ENCODE measurements around the gene ZKSCAN1.

Gene ZKSCAN1

GRCh38 chr7:100085515-100085914 is 70.1 kb downstream of the ZKSCAN1 start:
- ChIA-PET POLR2A (no interaction called here), CTCF (interaction anchor here (1.1 to 8.4 kb wide), 3 partner anchors 15 to 106 kb away, joined by 4 to 105 read pairs (median 6); no protein-coding TSS in a partner anchor)
- DNase-seq (ENCODE audit: low read depth, low spot score): no peak
- TF ChIP-seq CTCF (IDR thresholded peaks at IDR 0.05; ENCODE audit: insufficient read depth, low read length, missing control alignments): no peak
- H3K4me3 ChIP-seq (ENCODE audit: low read depth, low read length): no peak overlapping the region

DNA sequence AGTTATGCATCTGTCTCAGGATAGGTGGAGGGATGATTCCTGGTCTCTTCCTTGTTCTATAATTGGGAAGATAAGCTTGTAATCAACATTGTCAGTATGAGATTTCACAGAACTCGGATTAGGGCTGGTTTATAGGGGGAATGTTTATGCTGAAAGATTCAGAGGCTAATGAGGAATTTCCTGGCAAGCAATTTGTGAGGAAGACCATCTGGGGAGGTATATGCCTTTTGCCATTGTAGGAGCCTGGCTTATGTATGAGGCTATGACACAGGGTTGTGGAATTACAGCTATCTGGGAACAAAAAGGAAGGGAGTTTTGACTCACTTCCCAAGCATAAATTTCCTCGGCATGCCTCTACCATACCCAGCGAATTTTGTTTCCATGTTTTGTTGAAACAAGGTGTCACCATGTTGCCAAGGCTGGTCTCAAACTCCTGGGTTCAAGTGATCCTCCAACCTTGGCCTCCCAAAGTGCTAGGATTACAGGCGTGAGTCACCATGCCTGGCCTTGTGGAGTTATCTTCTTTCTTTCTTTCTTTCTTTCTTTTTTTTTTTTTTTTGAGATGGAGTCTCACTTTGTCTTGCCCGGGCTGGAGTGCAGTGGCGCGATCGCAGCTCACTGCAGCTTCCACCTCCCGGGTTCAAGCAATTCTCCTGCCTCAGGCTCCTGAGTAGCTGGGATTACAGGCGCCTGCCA is 71.8 kb downstream of the ZKSCAN1 start:
- no peak for TF ChIP-seq CTCF (IDR thresholded peaks at IDR 0.05; ENCODE audit: insufficient read depth, low read length, missing control alignments)
- H3K4me3 ChIP-seq (ENCODE audit: low read depth, low read length): no peak overlapping the region
- ChIA-PET POLR2A (interaction anchor here (0.6 to 1.5 kb wide), 2 partner anchors 14 to 342 kb away, joined by 4 to 10 read pairs; partner anchors contain the start of genes AP4M1, MCM7 and MEPCE), CTCF (interaction anchor here (0.7 to 8.4 kb wide), 3 partner anchors 13 to 94 kb away, joined by 3 to 105 read pairs (median 7); no protein-coding TSS in a partner anchor)
- DNase-seq (ENCODE audit: low read depth, low spot score): peak; percentile 97

DNA sequence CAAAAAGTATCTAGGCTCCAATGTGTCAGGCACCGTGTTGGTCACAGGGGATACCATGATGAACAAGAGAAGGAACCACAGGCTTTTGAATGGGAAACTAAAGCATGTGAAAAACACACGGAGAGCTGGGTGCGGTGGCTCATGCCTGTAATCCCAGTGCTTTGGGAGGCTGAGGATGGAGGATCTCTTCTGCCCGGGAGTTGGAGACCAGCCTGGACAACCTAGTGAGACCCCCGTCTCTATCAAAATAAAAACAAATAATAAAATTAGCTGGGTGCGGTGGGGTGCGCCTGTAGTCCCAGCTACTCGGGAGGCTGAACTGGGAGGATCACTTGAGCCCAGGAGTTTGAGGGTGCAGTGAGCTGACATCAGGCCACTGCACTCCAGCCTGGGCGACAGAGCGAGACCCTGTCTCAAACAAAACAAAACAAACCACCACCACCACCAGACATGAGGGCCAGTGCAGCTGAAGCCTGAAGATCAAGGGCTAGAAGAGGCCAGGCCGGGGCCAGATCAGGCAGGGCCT is 72.8 kb downstream of the ZKSCAN1 start:
- no peak for TF ChIP-seq CTCF (IDR thresholded peaks at IDR 0.05; ENCODE audit: insufficient read depth, low read length, missing control alignments)
- DNase-seq (ENCODE audit: low read depth, low spot score): no peak
- CTCF ChIA-PET: interaction anchor here (1.0 to 1.9 kb wide), 2 partner anchors 9 to 12 kb away, joined by 3 to 7 read pairs; no protein-coding TSS in a partner anchor
- H3K4me3 ChIP-seq (ENCODE audit: low read depth, low read length): peak overlapping the region; percentile 89
- POLR2A ChIA-PET: interaction anchor here (0.6 to 1.2 kb wide), 2 partner anchors 13 to 38 kb away, joined by 3 to 14 read pairs; partner anchors contain the start of genes AP4M1, MCM7 and ZSCAN21

DNA sequence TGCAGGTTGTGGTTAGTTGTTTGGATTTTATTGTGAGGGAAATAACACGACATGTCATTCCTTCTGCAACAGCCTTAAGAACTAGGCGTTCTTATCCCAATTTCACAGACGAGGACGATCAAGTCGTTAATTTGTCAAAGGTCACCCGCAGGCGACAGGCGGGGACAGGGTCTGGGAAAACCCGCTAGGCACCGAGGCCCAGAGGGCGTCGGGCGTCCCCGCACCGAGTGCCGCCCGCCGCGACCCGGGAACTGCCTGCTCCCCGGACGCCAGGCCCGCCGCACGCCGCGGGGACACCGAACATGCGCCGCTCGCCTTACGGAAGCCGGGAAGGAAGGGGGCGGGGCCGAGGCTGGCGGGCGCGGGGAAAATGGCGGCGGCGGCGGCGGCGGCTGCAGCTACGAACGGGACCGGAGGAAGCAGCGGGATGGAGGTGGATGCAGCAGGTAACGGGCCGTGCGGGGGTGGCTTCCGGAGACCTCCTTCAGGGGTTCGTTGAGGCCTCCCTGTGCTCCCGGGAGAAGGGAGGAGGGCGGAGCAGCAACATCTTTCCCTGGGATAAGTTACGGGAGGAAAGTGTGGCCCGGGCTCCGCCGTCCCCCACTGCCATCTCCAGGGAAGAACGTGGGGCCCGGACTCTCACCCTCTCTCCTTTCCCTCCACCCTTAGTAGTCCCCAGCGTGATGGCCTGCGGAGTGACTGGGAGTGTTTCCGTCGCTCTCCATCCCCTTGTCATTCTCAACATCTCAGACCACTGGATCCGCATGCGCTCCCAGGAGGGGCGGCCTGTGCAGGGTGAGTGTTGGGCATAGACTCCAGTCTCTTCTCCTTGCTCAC is 73.4 kb downstream of the ZKSCAN1 start, which contains the start of gene COPS6:
TSS of gene COPS6 (plus strand) at position 349 of the 837 bp plus-strand sequence. CDS start at position 371, 22 bp downstream.
- CTCF ChIA-PET: interaction anchor here (1.0 to 1.9 kb wide), 2 partner anchors 9 to 11 kb away, joined by 3 to 7 read pairs; no protein-coding TSS in a partner anchor

More for the DNA sequence above, 73.4 kb downstream of the ZKSCAN1 start, which contains the start of gene COPS6:
- H3K4me3 ChIP-seq (ENCODE audit: low read depth, low read length): peak within 1 kb of the TSS; percentile 89
- POLR2A ChIA-PET: interaction anchor here (0.6 to 2.1 kb wide), 3 partner anchors 12 to 39 kb away, joined by 3 to 14 read pairs (median 11); partner anchors contain the start of genes AP4M1, MCM7 and ZSCAN21
- no peak for DNase-seq (ENCODE audit: low read depth, low spot score)
- TF ChIP-seq CTCF (IDR thresholded peaks at IDR 0.05; ENCODE audit: insufficient read depth, low read length, missing control alignments): no peak

Data from AG04449 (cell line).